ENCODE results near the gene C11orf21.

The C11orf21 gene

DNA sequence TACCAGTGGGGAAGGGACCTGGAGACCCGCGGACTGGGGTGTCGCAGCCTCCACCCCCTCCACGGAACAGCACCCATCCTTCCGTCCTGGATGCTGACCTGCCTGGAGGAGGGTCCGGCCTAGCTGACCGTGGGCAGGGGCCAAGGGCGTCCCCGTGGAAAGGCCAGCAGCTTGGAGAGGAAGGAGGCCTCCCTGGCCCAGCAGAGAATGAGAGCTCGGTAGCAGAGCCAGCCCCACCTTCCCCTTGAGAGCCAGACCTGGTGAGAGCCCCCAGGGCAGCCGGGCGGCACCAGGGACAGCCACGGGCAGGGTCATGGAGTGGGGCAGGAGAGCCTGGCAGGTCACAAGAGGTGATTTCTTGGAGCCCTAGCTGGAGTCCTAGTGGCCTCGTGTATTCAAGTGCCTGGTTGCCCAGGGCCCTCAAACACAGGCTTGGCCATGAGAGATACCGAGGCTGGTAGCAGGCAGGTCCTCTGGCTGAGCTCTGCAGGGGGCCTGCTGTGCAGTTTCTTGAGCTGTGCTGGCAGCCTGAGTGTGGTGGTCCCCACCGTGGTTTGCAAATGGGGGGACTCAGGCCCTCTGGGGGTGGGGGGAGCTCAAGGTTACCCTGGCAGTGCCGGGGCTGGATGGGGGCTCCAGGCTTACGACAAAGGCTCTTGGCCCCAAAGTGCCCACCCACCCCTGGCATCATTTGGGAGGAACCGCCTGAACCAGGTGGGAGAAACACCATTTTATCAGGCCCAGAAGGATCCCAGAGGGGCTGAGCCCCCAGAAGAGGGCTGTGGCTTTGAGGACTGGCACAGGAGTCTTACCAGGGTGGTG is 7.7 kb upstream of the C11orf21 start:
- H3K36me3 ChIP-seq (replicated peaks): no peaks in the 10 kb centered on the region
- no peaks in the 10 kb centered on the region for H3K9me3 ChIP-seq
- DNase-seq (ENCODE audit: low spot score in 2 of 2): no peak
- H3K4me3 ChIP-seq: no peak overlapping the region
- no peaks in the 10 kb centered on the region for H3K27me3 ChIP-seq (ENCODE audit: low read depth)
- H3K4me1 ChIP-seq: no peaks in the 10 kb centered on the region
- in situ Hi-C loops (cut with MboI; ENCODE audit: low sequenced_read_pairs): no loop called here

DNA sequence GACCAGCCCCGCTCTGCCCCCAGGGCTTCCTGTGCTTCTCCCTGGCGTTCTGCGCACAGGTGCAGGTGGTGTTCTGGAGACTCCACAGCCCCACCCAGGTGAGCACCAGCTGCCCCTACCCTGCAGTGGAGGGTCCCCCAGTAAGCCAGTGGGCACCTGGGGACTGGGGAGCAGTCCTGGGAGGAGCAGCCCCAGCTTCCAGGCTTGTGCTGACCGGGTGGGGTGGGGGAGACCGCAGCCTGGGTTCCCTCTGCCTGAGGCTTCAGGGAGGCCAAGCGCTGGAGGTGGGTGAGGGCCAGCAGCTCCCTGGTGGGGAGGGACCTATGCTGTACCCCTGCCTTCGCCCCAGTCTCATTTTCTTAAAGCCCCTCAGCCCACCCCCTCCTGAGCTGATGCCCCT is 7.0 kb upstream of the C11orf21 start:
- no peaks in the 10 kb centered on the region for H3K4me1 ChIP-seq
- H3K36me3 ChIP-seq (replicated peaks): no peaks in the 10 kb centered on the region
- no peaks in the 10 kb centered on the region for H3K27me3 ChIP-seq (ENCODE audit: low read depth)
- no peaks in the 10 kb centered on the region for H3K9me3 ChIP-seq
- in situ Hi-C loops (cut with MboI; ENCODE audit: low sequenced_read_pairs): no loop called here
- DNase-seq (ENCODE audit: low spot score in 2 of 2): no peak
- H3K4me3 ChIP-seq: no peak overlapping the region

DNA sequence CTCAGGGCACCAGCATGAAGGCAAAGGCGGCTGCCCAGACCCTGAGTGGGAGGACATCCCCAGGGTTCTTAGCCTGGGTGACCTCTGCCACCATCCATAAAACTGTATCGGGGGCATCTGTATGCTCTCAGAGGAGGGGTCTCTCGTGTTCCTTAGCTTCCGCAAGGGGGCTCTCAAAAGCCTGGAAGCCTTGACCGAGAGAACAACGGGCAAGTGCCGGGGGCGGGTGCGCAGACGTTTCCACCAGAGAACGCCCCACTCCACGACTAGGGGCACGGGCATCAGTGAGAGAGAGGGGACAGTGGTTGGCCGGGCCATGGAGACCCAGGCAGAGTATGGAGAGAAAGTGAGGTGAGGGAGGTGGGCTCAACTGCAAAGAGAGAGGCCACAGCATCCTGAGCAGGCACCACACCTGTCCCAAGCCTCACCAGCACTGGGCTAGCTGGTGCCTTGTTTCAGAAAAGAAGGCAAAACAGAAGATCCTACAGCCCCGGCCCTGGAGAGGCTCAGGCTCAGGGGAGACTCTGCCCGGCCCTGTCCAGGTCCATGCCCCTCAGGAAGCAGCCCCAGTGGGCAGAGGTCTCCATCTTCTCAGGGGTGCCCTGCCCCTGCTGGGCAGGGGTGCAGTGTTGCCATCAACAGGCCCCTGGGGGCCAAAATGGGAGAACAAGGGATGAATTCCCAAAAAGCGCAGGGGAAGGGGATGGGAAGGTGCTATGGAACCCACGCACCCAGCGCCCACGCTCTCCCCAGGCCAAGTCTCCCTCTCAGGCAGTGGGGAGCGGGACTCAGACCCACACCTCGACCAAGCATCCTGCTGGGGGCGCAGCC is 6.0 kb upstream of the C11orf21 start:
- Histone ChIP-seq H3K27me3 (ENCODE audit: low read depth) (no peaks in the 10 kb centered on the region), H3K9me3 (no peaks in the 10 kb centered on the region), H3K4me1 (no peaks in the 10 kb centered on the region), H3K36me3 (replicated peaks) (no peaks in the 10 kb centered on the region), H3K4me3 (no peak overlapping the region)
- no peak for DNase-seq (ENCODE audit: low spot score in 2 of 2)
- in situ Hi-C loops (cut with MboI; ENCODE audit: low sequenced_read_pairs): no loop called here

DNA sequence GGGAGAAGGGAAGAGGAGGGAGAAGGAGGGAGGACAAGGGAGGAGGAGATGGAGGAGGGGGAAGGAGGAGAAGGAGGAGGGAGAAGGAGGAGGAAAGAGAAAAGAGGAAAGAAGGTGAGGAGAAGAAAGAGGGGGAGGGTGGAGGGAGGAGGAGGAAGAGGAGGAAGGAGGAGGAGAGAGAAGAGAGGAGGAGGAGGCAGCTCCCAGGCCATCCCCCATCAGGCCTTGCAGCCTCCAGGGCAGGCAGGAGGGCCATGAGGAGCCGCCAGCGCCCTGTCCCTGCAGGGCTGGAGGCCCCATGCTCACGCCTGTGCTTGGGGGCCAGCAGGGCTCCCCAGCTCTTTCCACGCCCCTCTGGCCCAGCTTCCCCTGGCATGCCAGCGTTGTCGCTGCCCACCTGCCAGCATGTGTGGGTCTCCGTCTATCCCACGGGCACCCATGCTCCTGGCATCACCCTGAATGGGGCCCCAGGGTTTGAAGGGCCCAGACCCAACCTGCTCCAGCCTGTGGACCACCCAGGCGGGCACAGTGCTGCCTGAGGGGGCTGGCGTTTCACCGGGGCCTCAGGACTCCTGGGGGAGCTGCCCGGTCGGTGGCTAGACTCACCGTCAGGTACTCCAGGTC is 5.3 kb upstream of the C11orf21 start:
- DNase-seq (ENCODE audit: low spot score in 2 of 2): no peak
- in situ Hi-C loops (cut with MboI; ENCODE audit: low sequenced_read_pairs): no loop called here

DNA sequence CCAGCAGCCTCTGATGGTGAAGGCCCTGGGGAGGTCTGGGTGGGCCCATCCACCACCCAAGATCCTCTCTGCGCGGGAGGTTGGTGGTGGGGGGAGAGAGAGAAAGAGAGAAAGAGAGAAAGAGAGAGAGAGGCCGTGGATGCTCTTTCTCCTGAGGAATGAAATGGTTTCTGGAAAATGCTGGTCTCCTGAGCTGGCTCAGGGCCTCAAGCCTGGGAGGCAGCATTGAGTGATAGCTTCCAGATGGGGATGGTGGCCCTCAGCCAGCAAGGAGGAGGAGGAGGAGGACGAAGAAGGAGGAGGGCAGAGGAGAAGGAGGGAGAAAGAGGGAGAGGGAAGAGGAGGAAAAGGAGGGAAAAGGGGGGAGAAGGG is 4.7 kb upstream of the C11orf21 start:
- Histone ChIP-seq H3K9me3 (no peaks in the 10 kb centered on the region), H3K36me3 (replicated peaks) (no peaks in the 10 kb centered on the region), H3K4me1 (no peaks in the 10 kb centered on the region), H3K27me3 (ENCODE audit: low read depth) (no peaks in the 10 kb centered on the region), H3K4me3 (no peak overlapping the region)
- DNase-seq (ENCODE audit: low spot score in 2 of 2): no peak
- in situ Hi-C loops (cut with MboI; ENCODE audit: low sequenced_read_pairs): no loop called here

More for the DNA sequence above, 5.3 kb upstream of the C11orf21 start:
- Histone ChIP-seq H3K4me3 (no peak overlapping the region), H3K36me3 (replicated peaks) (no peaks in the 10 kb centered on the region), H3K9me3 (no peaks in the 10 kb centered on the region), H3K4me1 (no peaks in the 10 kb centered on the region), H3K27me3 (ENCODE audit: low read depth) (no peaks in the 10 kb centered on the region)

DNA sequence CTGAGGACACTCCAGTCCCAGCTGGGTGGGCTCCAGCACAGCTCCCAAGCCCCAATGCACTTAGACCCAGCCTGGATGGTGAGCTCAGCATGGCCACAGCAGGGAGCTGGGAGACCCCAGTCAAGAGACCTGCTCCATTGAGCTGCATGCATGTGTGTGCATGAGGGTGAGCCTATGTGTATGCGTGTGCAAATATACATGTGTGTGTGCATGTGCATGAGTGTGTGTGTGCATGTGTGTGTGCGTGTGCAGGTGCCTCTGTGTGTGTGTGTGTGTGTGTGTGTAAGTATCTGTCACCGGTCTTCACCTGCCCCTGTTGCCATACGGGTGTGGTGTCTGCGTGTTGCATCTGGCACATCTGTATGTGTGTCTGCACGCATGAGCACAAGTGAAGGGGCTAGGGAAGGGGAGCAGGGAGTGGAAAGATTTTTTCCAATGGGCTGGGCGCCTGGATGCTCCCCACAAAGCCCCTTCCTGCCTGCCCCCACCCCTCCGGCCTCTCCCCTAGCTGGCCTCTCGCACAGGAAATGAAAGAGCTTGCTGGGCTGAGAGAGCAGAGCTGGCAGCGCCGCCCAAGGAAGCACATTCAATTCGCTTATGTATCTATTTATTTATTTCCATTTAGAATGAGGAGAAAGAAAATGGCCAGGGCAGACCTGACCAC is 4.2 kb upstream of the C11orf21 start:
- no peak for DNase-seq (ENCODE audit: low spot score in 2 of 2)
- Histone ChIP-seq H3K36me3 (replicated peaks) (no peaks in the 10 kb centered on the region), H3K4me3 (no peak overlapping the region), H3K27me3 (ENCODE audit: low read depth) (no peaks in the 10 kb centered on the region), H3K9me3 (no peaks in the 10 kb centered on the region), H3K4me1 (no peaks in the 10 kb centered on the region)
- in situ Hi-C loops (cut with MboI; ENCODE audit: low sequenced_read_pairs): no loop called here

DNA sequence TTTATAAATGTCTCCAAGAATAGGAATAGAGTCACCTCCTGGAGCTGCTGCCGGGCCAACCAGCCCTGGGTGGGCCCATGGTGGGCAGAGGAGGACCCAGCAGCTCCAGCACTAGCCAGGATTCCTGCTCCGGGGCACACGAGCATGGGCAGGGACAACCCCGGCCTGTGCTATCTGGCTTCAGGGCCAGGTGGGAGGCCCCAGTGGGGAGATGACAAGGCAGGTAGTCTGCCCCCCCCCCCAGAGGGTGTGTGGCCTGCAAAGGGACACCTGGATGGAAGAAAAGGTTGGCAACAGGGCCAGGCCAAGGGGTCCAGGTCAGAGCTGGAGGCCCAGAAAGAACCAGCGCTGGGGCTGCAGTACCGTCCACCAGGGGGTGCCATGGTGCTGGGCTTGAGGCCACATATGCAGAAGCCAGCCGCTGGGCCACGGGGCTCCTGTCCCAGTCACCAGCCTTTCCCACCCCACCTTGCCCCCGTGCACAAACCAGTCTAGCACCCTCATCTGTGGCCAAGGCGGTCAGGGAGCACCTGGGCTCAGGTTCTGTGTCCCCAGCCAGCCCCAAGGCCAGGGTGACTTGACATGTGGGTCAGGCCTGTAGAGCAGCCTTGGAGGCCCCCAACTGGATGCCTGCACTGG is 3.5 kb upstream of the C11orf21 start:
- Histone ChIP-seq H3K9me3 (no peaks in the 10 kb centered on the region), H3K36me3 (replicated peaks) (no peaks in the 10 kb centered on the region), H3K4me3 (no peak overlapping the region), H3K4me1 (no peaks in the 10 kb centered on the region), H3K27me3 (ENCODE audit: low read depth) (no peaks in the 10 kb centered on the region)
- in situ Hi-C loops (cut with MboI; ENCODE audit: low sequenced_read_pairs): no loop called here
- peak; percentile 25 to 88 for DNase-seq (ENCODE audit: low spot score in 2 of 2)

DNA sequence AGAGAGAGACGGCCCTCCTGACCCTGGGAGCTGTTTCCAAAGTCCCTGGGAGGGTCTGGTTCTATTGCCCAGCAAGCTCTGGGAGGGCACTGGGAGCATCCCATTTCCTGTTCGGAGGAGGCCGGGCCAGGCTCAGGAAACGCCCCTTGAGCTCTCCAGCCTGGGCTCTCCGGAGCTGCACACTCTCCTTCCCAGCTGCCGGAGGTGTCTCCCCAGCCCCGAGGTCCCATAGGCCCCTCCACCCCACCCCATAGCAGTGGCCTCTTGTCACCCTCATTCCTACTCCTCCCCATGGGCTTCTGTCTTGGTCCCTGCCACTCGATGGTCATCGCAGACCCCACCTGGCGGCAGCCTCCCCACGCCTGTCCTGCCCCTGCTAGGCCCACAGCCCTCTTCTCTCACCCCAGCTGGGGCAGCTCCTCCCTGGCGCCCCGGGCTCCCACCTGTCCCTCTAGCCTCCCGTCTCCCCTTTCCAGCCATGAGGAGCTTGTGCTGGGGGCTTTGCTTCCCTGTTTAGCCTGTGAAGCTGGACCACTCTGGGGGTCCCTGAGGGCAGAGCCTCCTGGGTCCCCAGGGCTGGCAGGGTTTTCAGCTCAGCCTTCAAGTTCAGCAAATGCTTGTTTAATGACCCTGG is 2.9 kb upstream of the C11orf21 start:
- Histone ChIP-seq H3K9me3 (no peaks in the 10 kb centered on the region), H3K36me3 (replicated peaks) (no peaks in the 10 kb centered on the region), H3K4me3 (no peak overlapping the region), H3K4me1 (no peaks in the 10 kb centered on the region), H3K27me3 (ENCODE audit: low read depth) (no peaks in the 10 kb centered on the region)
- DNase-seq (ENCODE audit: low spot score in 2 of 2): peak in 1 of 2 experiments; percentile 5
- in situ Hi-C loops (cut with MboI; ENCODE audit: low sequenced_read_pairs): no loop called here

DNA sequence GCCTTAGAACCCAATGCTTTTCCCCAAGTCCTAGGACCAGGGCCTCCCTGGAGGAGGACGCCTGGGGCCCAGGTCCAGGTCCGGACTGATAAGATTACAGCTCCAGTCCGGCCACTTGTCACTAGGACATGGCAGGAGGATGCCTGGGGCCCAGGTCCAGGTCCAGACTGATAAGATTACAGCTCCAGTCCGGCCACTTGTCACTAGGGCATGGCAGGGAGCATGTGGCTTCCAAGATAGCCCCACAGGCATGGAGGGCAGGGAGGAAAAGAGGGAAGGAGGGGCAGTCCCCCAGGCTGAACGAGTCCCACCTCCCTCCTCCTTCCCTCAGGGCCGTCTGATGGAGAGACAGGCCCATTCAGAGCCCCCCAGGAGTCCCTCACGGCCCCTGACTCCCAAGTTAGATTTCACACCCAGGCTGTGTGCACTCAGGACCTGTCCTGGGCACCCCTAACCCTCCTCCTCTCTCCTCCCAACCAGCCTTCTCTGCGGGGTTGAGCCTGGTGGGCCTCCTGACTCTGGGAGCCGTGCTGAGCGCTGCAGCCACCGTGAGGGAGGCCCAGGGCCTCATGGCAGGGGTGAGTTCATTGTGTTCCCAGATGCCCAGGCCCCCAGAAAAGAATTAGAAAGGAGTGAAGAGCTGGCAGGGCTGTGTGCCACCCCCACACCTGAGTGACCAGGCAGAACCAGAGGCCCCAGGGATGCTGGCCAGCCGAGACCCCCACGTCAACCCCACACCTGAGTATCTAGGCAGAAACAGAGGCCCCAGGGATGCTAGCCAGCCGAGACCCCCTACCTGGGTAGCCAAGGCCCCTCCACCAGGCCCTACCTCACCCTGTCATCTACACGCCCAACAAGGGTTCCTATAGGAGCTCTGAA is 2.1 kb upstream of the C11orf21 start:
- Histone ChIP-seq H3K36me3 (replicated peaks) (no peaks in the 10 kb centered on the region), H3K9me3 (no peaks in the 10 kb centered on the region), H3K4me1 (no peaks in the 10 kb centered on the region), H3K4me3 (no peak overlapping the region), H3K27me3 (ENCODE audit: low read depth) (no peaks in the 10 kb centered on the region)
- in situ Hi-C loops (cut with MboI; ENCODE audit: low sequenced_read_pairs): no loop called here
- DNase-seq (ENCODE audit: low spot score in 2 of 2): peak in 1 of 2 experiments; percentile 5

DNA sequence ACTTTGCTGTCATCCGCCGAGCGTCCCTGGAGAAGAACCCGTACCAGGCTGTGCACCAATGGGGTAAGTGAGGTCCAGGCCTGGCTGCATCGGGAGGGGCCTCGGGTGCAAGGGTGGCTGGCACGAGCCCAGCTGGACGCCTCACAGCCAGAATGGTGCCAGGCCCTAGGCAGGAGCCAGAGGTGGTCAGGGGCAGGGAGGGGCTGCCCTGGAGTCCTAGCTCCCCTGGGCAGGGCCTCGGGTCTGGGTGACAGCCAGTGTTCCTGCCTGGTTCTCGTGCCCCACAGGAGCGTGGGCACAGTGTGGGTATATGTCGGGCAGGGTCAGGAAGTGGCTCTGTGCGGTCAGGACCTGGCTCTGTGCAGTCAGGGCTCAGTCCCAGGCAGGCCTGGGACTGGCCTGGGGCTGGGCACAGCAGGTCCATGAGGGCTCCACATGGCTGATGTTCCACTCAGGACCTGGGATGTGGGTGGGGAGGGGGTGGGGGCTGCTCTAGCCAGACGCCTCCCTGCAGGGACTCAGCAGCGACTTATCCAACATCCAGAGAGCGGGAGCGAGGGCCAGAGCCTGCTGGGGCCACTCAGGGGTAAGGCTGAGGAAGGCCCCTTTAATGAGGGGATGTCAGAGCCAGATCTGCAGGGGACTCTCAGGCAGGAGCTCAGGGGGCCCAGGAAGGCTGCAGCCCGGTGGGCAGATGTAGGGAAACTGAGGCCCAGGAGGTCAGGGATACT is 1.3 kb upstream of the C11orf21 start:
- no peaks in the 10 kb centered on the region for H3K4me1 ChIP-seq
- no peak for DNase-seq (ENCODE audit: low spot score in 2 of 2)
- H3K36me3 ChIP-seq (replicated peaks): no peaks in the 10 kb centered on the region
- no peak overlapping the region for H3K4me3 ChIP-seq
- H3K27me3 ChIP-seq (ENCODE audit: low read depth): no peaks in the 10 kb centered on the region
- in situ Hi-C loops (cut with MboI; ENCODE audit: low sequenced_read_pairs): no loop called here
- H3K9me3 ChIP-seq: no peaks in the 10 kb centered on the region

DNA sequence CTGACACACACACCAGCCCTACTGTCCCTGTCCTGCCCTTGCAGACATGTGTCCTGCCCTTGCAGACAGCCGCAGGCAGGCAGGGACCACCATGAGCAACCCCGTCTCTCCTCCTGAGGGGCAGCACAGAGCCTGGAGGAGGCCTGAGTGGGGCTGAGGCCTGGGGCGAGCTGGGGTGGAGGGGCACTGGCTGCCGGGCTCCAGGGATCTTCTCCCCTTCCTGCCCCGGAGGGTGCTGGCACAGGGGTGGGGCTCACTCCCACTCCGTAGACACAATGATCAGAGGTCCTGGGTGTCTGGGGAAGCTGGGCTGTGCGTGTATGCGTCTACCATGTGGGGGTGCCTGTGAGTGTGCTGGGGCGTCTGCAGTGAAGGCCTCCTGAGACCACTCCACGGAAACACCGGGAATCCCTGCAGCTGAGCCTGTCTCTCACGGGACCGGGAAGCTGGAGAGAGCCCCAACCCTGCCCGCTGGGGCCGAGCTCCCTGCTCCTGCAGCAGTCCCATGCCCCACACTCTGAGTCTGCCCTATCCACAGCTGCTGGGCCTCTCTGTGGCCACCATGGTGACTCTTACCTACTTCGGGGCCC is 683 bp upstream of the C11orf21 start:
- DNase-seq (ENCODE audit: low spot score in 2 of 2): peak in 1 of 2 experiments; percentile 5
- H3K9me3 ChIP-seq: no peaks in the 10 kb centered on the region
- H3K36me3 ChIP-seq (replicated peaks): no peaks in the 10 kb centered on the region
- H3K4me3 ChIP-seq: no peak overlapping the region
- H3K4me1 ChIP-seq: no peaks in the 10 kb centered on the region
- in situ Hi-C loops (cut with MboI; ENCODE audit: low sequenced_read_pairs): no loop called here
- H3K27me3 ChIP-seq (ENCODE audit: low read depth): no peaks in the 10 kb centered on the region

Measured in HAP-1 (cell line).